HL-60/S4 treated with phorbol 12-myristate 13-acetate at 8.2 ng/mL for 4 days and 3 days (cell line): ENCODE data around the gene MACROH2A2.
"Not testable (repeated sequence)": the region's sequence is repeated elsewhere in the genome, so short reads cannot be mapped to it uniquely, and the experiment has no call there.

Experiments
- in situ Hi-C: fragments of 300-500 bp; cut with MboI; formaldehyde crosslinking; loops from 2 replicates; pipeline ENCODE4 v1.15.0; 2022; ENCODE audit warnings: low sequenced_read_pairs

MACROH2A2 gene

GRCh38 chr10:70097459-70097858 is 44.8 kb downstream of the MACROH2A2 start:
- in situ Hi-C loops = no loop called here

- in situ Hi-C loops = no loop called here
Observed at GRCh38 chr10:70098271-70098670, 45.6 kb downstream of the MACROH2A2 start.

- in situ Hi-C loops = not testable (repeated sequence)
Observed at GRCh38 chr10:70101068-70101562, 48.5 kb downstream of the MACROH2A2 start.

- in situ Hi-C loops = no loop called here
Observed at GRCh38 chr10:70101668-70102067, 49.0 kb downstream of the MACROH2A2 start.

DNA sequence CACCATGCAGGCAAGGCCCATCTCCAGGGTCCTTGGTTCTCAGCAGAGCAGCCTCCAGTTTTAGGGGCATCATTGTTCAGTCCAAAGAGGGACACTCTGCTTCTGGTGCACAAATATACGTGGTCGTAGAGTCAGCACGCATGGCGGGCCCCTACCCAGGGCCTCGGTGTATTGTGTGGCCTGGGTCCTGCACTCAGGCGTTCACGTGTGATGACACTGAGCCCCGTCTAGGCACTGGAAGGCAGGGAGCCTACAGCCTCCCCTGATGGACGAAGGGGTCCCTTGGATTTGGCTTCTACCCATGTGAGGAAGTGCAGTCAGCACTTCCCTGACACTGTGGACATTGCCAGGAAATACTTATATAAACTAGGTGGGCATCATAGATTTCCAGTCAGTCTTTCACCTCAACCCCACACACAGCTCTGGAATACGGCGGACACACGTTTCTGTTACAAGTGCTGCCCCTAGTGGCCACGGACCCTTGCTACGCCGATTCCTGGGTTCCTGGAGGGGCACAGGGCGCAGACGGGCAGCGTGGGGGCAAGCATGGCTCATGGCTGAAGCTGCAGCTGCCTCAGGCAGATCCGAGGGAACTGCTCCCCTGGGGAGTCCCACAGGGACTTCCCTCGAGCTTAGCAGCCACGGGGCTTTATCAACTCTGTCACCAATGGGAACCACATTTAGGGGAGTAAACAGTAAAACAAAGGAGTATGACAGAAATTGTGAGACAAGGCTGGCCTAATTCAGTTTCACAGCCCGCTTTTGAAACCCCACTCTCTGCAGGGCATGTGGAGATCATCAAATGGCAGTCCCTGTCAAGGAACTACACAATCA is 54.5 kb downstream of the MACROH2A2 start:
- in situ Hi-C loops = no loop called here

DNA sequence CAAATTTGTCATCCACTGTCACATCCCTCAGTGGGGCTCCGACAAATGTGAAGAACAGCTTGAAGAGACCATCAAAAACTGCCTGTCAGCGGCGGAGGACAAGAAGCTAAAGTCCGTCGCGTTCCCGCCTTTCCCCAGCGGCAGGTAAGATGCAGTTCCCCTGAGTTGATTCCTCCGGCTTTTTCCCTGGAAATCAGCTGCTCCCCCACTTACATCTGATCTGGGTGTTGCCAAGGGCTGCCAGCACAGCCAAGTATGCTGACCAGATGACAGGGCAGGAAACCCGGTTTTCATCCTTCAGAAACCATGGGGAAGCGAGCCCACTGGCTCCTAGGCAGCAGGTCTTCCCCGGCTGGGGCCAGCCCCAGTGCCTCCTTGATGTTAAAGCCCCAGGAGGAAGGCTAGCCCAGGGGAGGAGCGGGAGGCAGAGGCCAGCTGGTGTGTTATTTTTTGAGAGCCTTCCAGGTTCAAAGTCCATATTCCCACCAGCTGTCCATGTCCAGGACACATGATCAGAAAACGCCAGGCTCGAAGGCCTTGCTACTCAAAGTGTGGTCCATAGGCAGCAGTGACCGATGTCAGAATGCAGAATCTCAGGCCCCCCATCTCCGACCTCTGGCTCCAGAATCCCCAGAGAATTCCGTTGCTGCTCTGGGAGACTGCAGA is 56.6 kb downstream of the MACROH2A2 start:
- in situ Hi-C loops = no loop called here

GRCh38 chr10:70111496-70111895 is 58.9 kb downstream of the MACROH2A2 start:
- in situ Hi-C loops = no loop called here

GRCh38 chr10:70112071-70112470 is 59.4 kb downstream of the MACROH2A2 start:
- in situ Hi-C loops = no loop called here

- in situ Hi-C loops = no loop called here
Observed at GRCh38 chr10:70114902-70115301, 62.3 kb downstream of the MACROH2A2 start.

- in situ Hi-C loops = no loop called here
Observed at GRCh38 chr10:70115948-70116682, 63.5 kb downstream of the MACROH2A2 start.

DNA sequence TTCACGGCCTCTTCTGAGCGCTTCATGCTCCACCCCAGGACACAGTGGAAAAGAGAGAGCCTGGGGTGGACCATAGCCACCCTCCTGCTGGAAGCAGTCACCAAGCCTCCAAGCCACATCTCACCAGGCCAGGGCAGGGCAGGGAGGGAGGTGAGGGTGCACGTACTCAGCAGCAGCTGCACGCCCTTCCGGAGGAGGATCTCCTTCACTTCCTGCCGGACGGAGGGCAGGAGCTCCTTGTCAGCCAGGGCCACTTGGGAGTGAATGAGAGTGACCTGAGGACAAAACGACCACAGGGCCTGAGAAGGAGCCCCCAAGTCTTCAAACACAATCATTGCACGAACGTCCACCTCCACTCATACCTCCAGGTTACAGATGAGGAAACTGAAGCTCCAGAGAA is 65.0 kb downstream of the MACROH2A2 start:
- in situ Hi-C loops = no loop called here

GRCh38 chr10:70118196-70118595 is 65.5 kb downstream of the MACROH2A2 start:
- in situ Hi-C loops = no loop called here

- in situ Hi-C loops = no loop called here
Observed at GRCh38 chr10:70119197-70119596, 66.6 kb downstream of the MACROH2A2 start.

DNA sequence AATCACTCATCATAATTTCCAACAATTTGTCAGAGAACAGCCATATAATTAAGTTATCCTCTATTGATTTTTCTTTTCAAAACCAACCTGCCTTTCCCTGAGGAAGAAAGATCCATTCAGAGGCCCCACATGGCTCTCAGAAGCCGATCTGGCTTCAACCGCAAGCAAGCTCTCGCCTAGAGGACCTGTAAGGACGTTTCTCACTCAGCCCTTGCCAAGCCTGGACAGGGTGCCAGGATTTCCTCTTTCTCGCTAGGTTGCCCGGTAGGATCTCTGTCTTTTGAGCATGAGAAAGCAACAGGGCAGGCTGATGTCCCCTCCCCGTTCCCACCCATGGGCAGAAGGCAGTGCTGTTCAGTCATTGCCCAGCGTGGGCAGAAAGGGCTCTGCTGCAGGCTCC is 67.0 kb downstream of the MACROH2A2 start:
- in situ Hi-C loops = no loop called here

GRCh38 chr10:70120417-70120816 is 67.8 kb downstream of the MACROH2A2 start:
- in situ Hi-C loops = no loop called here

DNA sequence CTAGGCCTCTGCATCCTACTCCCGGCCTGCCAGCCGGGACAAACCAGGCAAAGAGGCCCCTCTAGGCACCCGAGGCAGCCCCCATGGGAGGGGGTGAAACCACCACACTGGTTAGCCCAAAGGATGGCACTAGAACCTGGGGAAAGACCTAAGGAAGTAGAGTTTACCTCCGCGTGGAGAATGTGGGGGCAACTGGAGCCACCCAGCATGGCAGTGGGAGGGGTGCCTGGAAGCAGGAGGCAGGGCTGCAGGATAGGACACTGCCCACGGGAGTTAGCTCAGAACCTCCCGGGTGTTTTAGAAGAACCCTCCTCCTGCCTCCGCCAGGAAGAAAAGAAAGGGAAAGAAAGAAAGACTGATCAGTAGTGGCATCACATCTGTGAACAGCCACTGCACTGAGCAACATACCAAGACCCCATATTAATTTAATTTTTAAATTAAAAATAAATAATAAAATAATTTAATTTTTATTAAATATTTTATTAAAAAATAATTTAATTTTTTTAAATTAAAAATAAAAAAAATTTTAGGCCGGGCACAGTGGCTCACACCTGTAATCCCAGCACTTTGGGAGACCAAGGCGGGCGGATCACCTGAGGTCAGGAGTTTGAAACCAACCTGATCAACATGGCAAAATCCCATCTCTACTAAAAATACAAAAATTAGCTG is 68.8 kb downstream of the MACROH2A2 start:
- in situ Hi-C loops = no loop called here

DNA sequence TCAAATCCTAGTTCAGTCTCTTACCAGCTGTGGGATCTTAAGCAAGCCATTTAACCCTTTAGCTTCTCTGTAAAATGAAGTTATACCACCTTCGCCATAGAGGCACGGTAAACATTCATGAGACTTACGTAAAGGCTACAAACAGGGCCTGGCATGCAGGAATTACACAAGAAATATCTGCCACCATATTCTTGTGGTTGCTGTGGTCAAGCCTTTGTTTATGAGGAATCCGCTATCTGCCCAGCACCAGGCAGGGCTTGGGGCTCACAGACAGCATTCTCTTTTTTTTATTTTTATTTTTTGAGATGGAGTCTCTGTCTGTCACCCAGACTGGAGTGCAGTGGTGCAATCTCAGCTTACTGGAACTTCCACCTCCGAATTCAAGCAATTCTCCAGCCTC is 70.1 kb downstream of the MACROH2A2 start:
- in situ Hi-C loops = no loop called here

DNA sequence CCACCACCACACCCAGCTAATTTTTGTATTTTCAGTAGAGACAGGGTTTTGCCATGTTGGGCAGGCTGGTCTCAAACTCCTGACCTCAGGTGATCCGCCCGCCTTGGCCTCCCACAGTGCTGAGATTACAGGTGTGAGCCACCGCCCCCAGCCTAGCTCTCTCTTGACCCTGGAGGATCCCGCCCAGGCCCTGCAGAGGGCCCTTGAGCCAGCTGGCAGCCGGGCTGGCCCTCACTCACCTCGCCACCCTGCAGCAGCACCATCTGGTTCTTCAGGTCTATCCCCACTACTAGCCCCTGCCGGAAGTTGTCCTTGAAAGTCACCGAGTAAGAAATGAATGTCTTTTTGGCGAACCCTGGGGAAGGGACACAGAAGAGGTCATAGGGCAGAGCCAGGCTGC is 70.5 kb downstream of the MACROH2A2 start:
- in situ Hi-C loops = not testable (repeated sequence)

- in situ Hi-C loops = no loop called here
Observed at GRCh38 chr10:70123817-70124216, 71.2 kb downstream of the MACROH2A2 start.

GRCh38 chr10:70124415-70124814 is 71.8 kb downstream of the MACROH2A2 start:
- in situ Hi-C loops = no loop called here

- in situ Hi-C loops = no loop called here
Observed at GRCh38 chr10:70124918-70125317, 72.3 kb downstream of the MACROH2A2 start.
